Activated CD8-positive, alpha-beta memory T cell treated with anti-CD3 and anti-CD28 coated beads for 36 hours (primary cell): Measurements from ENCODE around the gene MIPEP. TPM values are rescaled to one million over a fixed set of nuclear protein-coding genes. Genes with fewer than 3 reads are reported as not detected.

Source experiments
- CTCF ChIA-PET: fragments of 350-600 bp; sonication (Branson Sonifier 250); formaldehyde crosslinking; loops from one replicate; lab custom pipeline; 2021; ENCODE audit warnings: antibody characterized with exemption; lab: Charles Lee
- POLR2A ChIA-PET: fragments of 350-600 bp; sonication (Branson Sonifier 250); formaldehyde crosslinking; loops from one replicate; lab custom pipeline; 2021; ENCODE audit warnings: antibody characterized with exemption; lab: Charles Lee
- total RNA-seq, 2 experiments: library from RNA; stranded (reverse); gene quantifications; one replicate each; pipeline ENCODE4 v1.2.3, GENCODE V29; 2021

MIPEP gene
- total RNA-seq, result 10 to 100 TPM; 19.8 to 20.7 TPM

- CTCF ChIA-PET, result interaction anchor here (1.0 to 2.3 kb wide), 4 partner anchors 14 to 191 kb away, joined by 3 to 5 read pairs (median 3); no protein-coding TSS in a partner anchor
- POLR2A ChIA-PET, result no interaction called here
Measured at GRCh38 chr13:23888658-23889614, at the start of gene MIPEP. TSS of gene MIPEP (minus strand) at chr13:23889400. CDS start at chr13:23889320, 80 bp downstream.

- ChIA-PET CTCF (no interaction called here), POLR2A (no interaction called here)
Measured at GRCh38 chr13:23934520-23934919, 45.3 kb upstream of the MIPEP start.

GRCh38 chr13:23928985-23929384 is 39.8 kb upstream of the MIPEP start:
- POLR2A ChIA-PET, result no interaction called here
- CTCF ChIA-PET, result interaction anchor here (0.7 kb wide), 1 partner anchor 714 kb away, joined by 3 read pairs; no protein-coding TSS in a partner anchor

- POLR2A ChIA-PET, result no interaction called here
- CTCF ChIA-PET, result no interaction called here
Measured at GRCh38 chr13:23923031-23923430, 33.8 kb upstream of the MIPEP start.

GRCh38 chr13:23922005-23922932 is 33.1 kb upstream of the MIPEP start:
- ChIA-PET CTCF (interaction anchor here (0.6 kb wide), 1 partner anchor 307 kb away, joined by 3 read pairs; no protein-coding TSS in a partner anchor), POLR2A (no interaction called here)

- POLR2A ChIA-PET, result no interaction called here
- CTCF ChIA-PET, result interaction anchor here (0.6 kb wide), 1 partner anchor 307 kb away, joined by 3 read pairs; no protein-coding TSS in a partner anchor
Measured at GRCh38 chr13:23921451-23921888, 32.3 kb upstream of the MIPEP start.

GRCh38 chr13:23919006-23919405 is 29.8 kb upstream of the MIPEP start:
- CTCF ChIA-PET, result interaction anchor here (1.1 kb wide), 1 partner anchor 19 kb away, joined by 3 read pairs; no protein-coding TSS in a partner anchor
- POLR2A ChIA-PET, result interaction anchor here (0.7 to 1.0 kb wide), 2 partner anchors 242 to 543 kb away, joined by 3 read pairs; no protein-coding TSS in a partner anchor

- ChIA-PET POLR2A (interaction anchor here (1.0 kb wide), 1 partner anchor 543 kb away, joined by 3 read pairs; no protein-coding TSS in a partner anchor), CTCF (interaction anchor here (1.1 kb wide), 1 partner anchor 18 kb away, joined by 3 read pairs; no protein-coding TSS in a partner anchor)
Measured at GRCh38 chr13:23918208-23918607, 29.0 kb upstream of the MIPEP start.

- POLR2A ChIA-PET, result no interaction called here
- CTCF ChIA-PET, result no interaction called here
Measured at GRCh38 chr13:23915308-23915707, 26.1 kb upstream of the MIPEP start.

- ChIA-PET POLR2A (no interaction called here), CTCF (no interaction called here)
Measured at GRCh38 chr13:23912469-23912868, 23.3 kb upstream of the MIPEP start.

GRCh38 chr13:23909606-23910005 is 20.4 kb upstream of the MIPEP start:
- ChIA-PET POLR2A (no interaction called here), CTCF (no interaction called here)

GRCh38 chr13:23905766-23906165 is 16.6 kb upstream of the MIPEP start:
- POLR2A ChIA-PET, result no interaction called here
- CTCF ChIA-PET, result no interaction called here

- ChIA-PET CTCF (interaction anchor here (1.0 kb wide), 1 partner anchor 14 kb away, joined by 3 read pairs; no protein-coding TSS in a partner anchor), POLR2A (no interaction called here)
Measured at GRCh38 chr13:23903906-23904280, 14.7 kb upstream of the MIPEP start.

- ChIA-PET POLR2A (interaction anchor here (0.6 kb wide), 1 partner anchor 550 kb away, joined by 4 read pairs; no protein-coding TSS in a partner anchor), CTCF (interaction anchor here (1.0 kb wide), 1 partner anchor 13 kb away, joined by 3 read pairs; no protein-coding TSS in a partner anchor)
Measured at GRCh38 chr13:23902975-23903905, 14.0 kb upstream of the MIPEP start.

GRCh38 chr13:23901365-23901764 is 12.2 kb upstream of the MIPEP start:
- ChIA-PET POLR2A (interaction anchor here (0.7 kb wide), 1 partner anchor 279 kb away, joined by 5 read pairs; no protein-coding TSS in a partner anchor), CTCF (interaction anchor here (1.2 kb wide), 1 partner anchor 78 kb away, joined by 4 read pairs; no protein-coding TSS in a partner anchor)

- ChIA-PET POLR2A (no interaction called here), CTCF (interaction anchor here (1.0 to 1.2 kb wide), 2 partner anchors 17 to 19 kb away, joined by 3 read pairs; no protein-coding TSS in a partner anchor)
Measured at GRCh38 chr13:23899555-23899954, 10.4 kb upstream of the MIPEP start.

GRCh38 chr13:23898101-23898500 is 8.9 kb upstream of the MIPEP start:
- CTCF ChIA-PET, result no interaction called here
- POLR2A ChIA-PET, result no interaction called here
